ENCODE results near the gene CEBPA. TPM values are rescaled to one million over a fixed set of nuclear protein-coding genes. Genes with fewer than 3 reads are reported as not detected.

Gene CEBPA
- total and polyA plus RNA-seq, 2 donors (not counting 1 experiment from before 2014, with no cell fraction given) = 0.17 TPM; not detected in 1

- Histone ChIP-seq H3K79me2 (ENCODE audit: control insufficient read depth, insufficient read depth, low read length) (no peaks in the 10 kb centered on the region), H3K9me3 (ENCODE audit: control insufficient read depth, insufficient read depth, low read depth, low read length) (no peaks in the 10 kb centered on the region), H2AFZ (ENCODE audit: low read length) (no peak overlapping the region), H3K27me3 (ENCODE audit: control insufficient read depth, insufficient read depth, low read length) (peaks cover 5% of the 10 kb centered on the region), H3K4me3 (replicated peaks in 1 of 4; ENCODE audit: control extremely low read depth in 1 of 4, insufficient read depth in 1 of 4, low read depth in 3 of 4, low read length in 4 of 4) (no peak overlapping the region), H4K20me1 (ENCODE audit: control insufficient read depth, extremely low read depth, insufficient read depth, low read length) (no peaks in the 10 kb centered on the region), H3K36me3 (ENCODE audit: control insufficient read depth, insufficient read depth, low read length) (no peaks in the 10 kb centered on the region), H3K27ac (ENCODE audit: insufficient read depth, low read length) (no peak overlapping the region), H3K4me1 (ENCODE audit: control insufficient read depth, extremely low read depth, insufficient read depth, low read length) (no peaks in the 10 kb centered on the region), H3K9ac (ENCODE audit: insufficient read depth, low read length) (no peak overlapping the region), H3K4me2 (ENCODE audit: extremely low read depth, insufficient read depth, low read length) (no peak overlapping the region)
- TF ChIP-seq EZH2 (IDR thresholded peaks at IDR 0.05; ENCODE audit: low read length, missing control alignments) = no peak
- no peak for TF ChIP-seq CTCF (conservative IDR thresholded peaks at IDR 0.05 in 1 of 2, IDR thresholded peaks at IDR 0.05 in 1 of 2; ENCODE audit: low read depth in 1 of 2, low read length in 2 of 2)
- DNase-seq (ENCODE audit: low read depth in 2 of 2) = no peak
Observed at GRCh38 chr19:33285441-33285927, 16.9 kb downstream of the CEBPA start.

GRCh38 chr19:33284756-33285155 is 17.6 kb downstream of the CEBPA start:
- TF ChIP-seq EZH2 (IDR thresholded peaks at IDR 0.05; ENCODE audit: low read length, missing control alignments) (no peak), CTCF (conservative IDR thresholded peaks at IDR 0.05 in 1 of 2, IDR thresholded peaks at IDR 0.05 in 1 of 2; ENCODE audit: low read depth in 1 of 2, low read length in 2 of 2) (no peak)

GRCh38 chr19:33284146-33284643 is 18.1 kb downstream of the CEBPA start:
- no peaks in the 10 kb centered on the region for H4K20me1 ChIP-seq (ENCODE audit: control insufficient read depth, extremely low read depth, insufficient read depth, low read length)
- TF ChIP-seq CTCF (conservative IDR thresholded peaks at IDR 0.05 in 1 of 2, IDR thresholded peaks at IDR 0.05 in 1 of 2; ENCODE audit: low read depth in 1 of 2, low read length in 2 of 2) = no peak
- no peak for TF ChIP-seq EZH2 (IDR thresholded peaks at IDR 0.05; ENCODE audit: low read length, missing control alignments)
- H2AFZ ChIP-seq (ENCODE audit: low read length) = no peak overlapping the region
- peaks cover 3% of the 10 kb centered on the region for H3K27me3 ChIP-seq (ENCODE audit: control insufficient read depth, insufficient read depth, low read length)
- H3K9ac ChIP-seq (ENCODE audit: insufficient read depth, low read length) = no peak overlapping the region
- no peaks in the 10 kb centered on the region for H3K4me1 ChIP-seq (ENCODE audit: control insufficient read depth, extremely low read depth, insufficient read depth, low read length)
- H3K36me3 ChIP-seq (ENCODE audit: control insufficient read depth, insufficient read depth, low read length) = no peaks in the 10 kb centered on the region
- H3K9me3 ChIP-seq (ENCODE audit: control insufficient read depth, insufficient read depth, low read depth, low read length) = no peaks in the 10 kb centered on the region
- DNase-seq (ENCODE audit: low read depth in 2 of 2) = no peak
- no peak overlapping the region for H3K4me3 ChIP-seq (replicated peaks in 1 of 4; ENCODE audit: control extremely low read depth in 1 of 4, insufficient read depth in 1 of 4, low read depth in 3 of 4, low read length in 4 of 4)
- H3K79me2 ChIP-seq (ENCODE audit: control insufficient read depth, insufficient read depth, low read length) = no peaks in the 10 kb centered on the region
- H3K4me2 ChIP-seq (ENCODE audit: extremely low read depth, insufficient read depth, low read length) = no peak overlapping the region
- no peak overlapping the region for H3K27ac ChIP-seq (ENCODE audit: insufficient read depth, low read length)

More at GRCh38 chr19:33284756-33285155, 17.6 kb downstream of the CEBPA start:
- Histone ChIP-seq H3K4me1 (ENCODE audit: control insufficient read depth, extremely low read depth, insufficient read depth, low read length) (no peaks in the 10 kb centered on the region), H3K27me3 (ENCODE audit: control insufficient read depth, insufficient read depth, low read length) (peaks cover 5% of the 10 kb centered on the region), H3K4me2 (ENCODE audit: extremely low read depth, insufficient read depth, low read length) (no peak overlapping the region), H3K36me3 (ENCODE audit: control insufficient read depth, insufficient read depth, low read length) (no peaks in the 10 kb centered on the region), H3K4me3 (replicated peaks in 1 of 4; ENCODE audit: control extremely low read depth in 1 of 4, insufficient read depth in 1 of 4, low read depth in 3 of 4, low read length in 4 of 4) (no peak overlapping the region), H2AFZ (ENCODE audit: low read length) (no peak overlapping the region), H3K9me3 (ENCODE audit: control insufficient read depth, insufficient read depth, low read depth, low read length) (no peaks in the 10 kb centered on the region), H3K9ac (ENCODE audit: insufficient read depth, low read length) (no peak overlapping the region), H3K79me2 (ENCODE audit: control insufficient read depth, insufficient read depth, low read length) (no peaks in the 10 kb centered on the region), H4K20me1 (ENCODE audit: control insufficient read depth, extremely low read depth, insufficient read depth, low read length) (no peaks in the 10 kb centered on the region), H3K27ac (ENCODE audit: insufficient read depth, low read length) (no peak overlapping the region)
- no peak for DNase-seq (ENCODE audit: low read depth in 2 of 2)

Measured in fibroblast of lung (primary cell).